CD4-positive, alpha-beta T cell (primary cell): Measurements from ENCODE around the gene UBTD1. TPM values are rescaled to one million over a fixed set of nuclear protein-coding genes. Genes with fewer than 3 reads are reported as not detected.

Source experiments
- ATAC-seq: fragments of 200-7000 bp; cut with Tn5 transposase; one replicate; pipeline ENCODE4 v1.10.0; 2022; ENCODE audit warnings: mild to moderate bottlenecking; ENCODE audit not compliant: poor library complexity
- CTCF ChIA-PET: fragments of 350-600 bp; sonication (Branson Sonifier 250); formaldehyde crosslinking; loops from one replicate; lab custom pipeline; 2021; ENCODE audit warnings: antibody characterized with exemption, inconsistent platforms; lab: Charles Lee
- POLR2A ChIA-PET: fragments of 350-600 bp; sonication (Branson Sonifier 250); formaldehyde crosslinking; loops from one replicate; lab custom pipeline; 2021; ENCODE audit warnings: antibody characterized with exemption, inconsistent platforms; lab: Charles Lee
- DNase-seq, 14 experiments: peaks; one replicate each; pipeline ENCODE4 v3.0.0-alpha.2; 2013 to 2020; ENCODE audit warnings: mixed read lengths in 2 of 14
- H3K27ac ChIP-seq, 2 donors: one replicate each; pipeline versions ENCODE4 v1.5.1 to v1.7.0; 2013; ENCODE audit warnings: low read length in 2 of 2, low read depth in 1 of 2, mild to moderate bottlenecking in 1 of 2
- H3K27me3 ChIP-seq, 2 experiments: 1 replicate in 1 of 2; 2 replicates in 1 of 2; pipeline versions ENCODE4 v1.6.1 to v1.7.0; 2013; ENCODE audit warnings: low read length in 2 of 2, control low read depth in 1 of 2, mild to moderate bottlenecking in 1 of 2, moderate library complexity in 1 of 2; ENCODE audit not compliant: insufficient read depth in 2 of 2, control insufficient read depth in 1 of 2
- H3K36me3 ChIP-seq: one replicate; pipeline ENCODE4 v1.6.1; 2013; ENCODE audit warnings: low read length, control low read depth; ENCODE audit not compliant: insufficient read depth
- H3K4me1 ChIP-seq: one replicate; pipeline ENCODE4 v1.6.1; 2013; ENCODE audit warnings: low read length, control low read depth; ENCODE audit not compliant: insufficient read depth
- H3K4me3 ChIP-seq: one replicate; pipeline ENCODE4 v1.5.1; 2013; ENCODE audit warnings: mild to moderate bottlenecking, low read length, moderate library complexity
- H3K9me3 ChIP-seq, 2 experiments: 1 replicate in 1 of 2; 2 replicates in 1 of 2; pipeline versions ENCODE4 v1.6.1 to v1.7.0; 2013; ENCODE audit warnings: low read length in 2 of 2, mild to moderate bottlenecking in 2 of 2, control low read depth in 1 of 2, moderate library complexity in 1 of 2; ENCODE audit not compliant: control insufficient read depth in 1 of 2, insufficient read depth in 1 of 2
- H3K27ac Mint-ChIP-seq: one replicate; pipeline ENCODE4 v1.8.0; 2020; ENCODE audit warnings: mixed read lengths
- H3K27me3 Mint-ChIP-seq: one replicate; pipeline ENCODE4 v1.8.0; 2021; ENCODE audit warnings: mixed read lengths
- H3K36me3 Mint-ChIP-seq: one replicate; pipeline ENCODE4 v1.8.0; 2021; ENCODE audit warnings: low read depth, mixed read lengths
- H3K4me1 Mint-ChIP-seq: one replicate; pipeline ENCODE4 v1.8.0; 2021; ENCODE audit warnings: low read depth, mixed read lengths
- H3K4me3 Mint-ChIP-seq: one replicate; pipeline ENCODE4 v1.8.0; 2020; ENCODE audit warnings: mild to moderate bottlenecking, mixed read lengths
- H3K9me3 Mint-ChIP-seq: one replicate; pipeline ENCODE4 v1.8.0; 2020; ENCODE audit warnings: mixed read lengths
- CTCF ChIP-seq: fragments of 200-600 bp; IDR thresholded peaks from one replicate; pipeline ENCODE4 v1.8.0; 2022; ENCODE audit warnings: antibody characterized with exemption, mild to moderate bottlenecking
- intact Hi-C, 2 experiments: fragments of 100-400 bp; cut with DNase I in 1 of 2; cut with micrococcal nuclease in 1 of 2; formaldehyde crosslinking; loops; one replicate each; pipeline versions ENCODE4 v1.15.1 to v1.9.0; 2023 to 2025; cut with DNase I, micrococcal nuclease
- total RNA-seq, 174 experiments: library from RNA in 2 of 174; stranded (reverse) in 2 of 174; gene quantifications; one replicate each; pipeline ENCODE4 v1.2.3 and lab custom pipeline; 2021 to 2026

The UBTD1 gene
- total RNA-seq, 2 experiments from 2014 or later: 0.56 to 0.80 TPM

DNA sequence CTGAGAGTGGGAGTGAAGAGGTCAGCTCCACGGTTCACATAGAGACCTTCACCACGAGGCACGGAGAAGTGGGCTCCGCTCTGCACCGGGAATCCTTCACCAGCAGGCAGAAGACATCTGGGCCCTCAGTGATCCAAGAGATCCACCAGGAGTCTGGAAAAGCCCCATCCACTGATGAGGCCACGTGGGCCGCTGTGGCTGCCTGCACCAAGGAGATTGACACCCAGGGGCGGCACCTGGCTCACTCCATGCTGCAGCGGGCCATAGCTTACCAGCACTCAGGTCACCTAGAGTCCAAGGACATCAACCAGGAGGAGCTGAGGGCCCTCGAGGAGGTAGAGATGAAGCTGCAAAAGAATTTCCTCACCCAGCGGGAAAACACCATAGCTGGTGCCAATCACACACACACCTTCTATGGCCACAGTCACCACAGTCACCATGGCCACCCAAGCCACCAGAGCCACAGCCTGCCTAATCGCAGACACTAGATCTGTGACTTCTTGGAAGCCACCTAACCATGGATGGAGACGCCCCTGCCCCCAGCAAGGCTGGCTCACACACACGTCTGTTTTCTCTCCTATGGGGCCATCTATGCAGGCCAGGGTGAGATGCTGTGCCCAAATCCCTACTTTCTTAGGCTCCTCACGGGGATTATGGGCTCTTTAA, 91.5 kb downstream of the UBTD1 start:
- no peaks in the 10 kb centered on the region for H3K36me3 Mint-ChIP-seq
- H3K27ac Mint-ChIP-seq: no peak overlapping the region
- peak in 1 of 14 experiments; percentile 21 for DNase-seq
- H3K9me3 Mint-ChIP-seq: no peaks in the 10 kb centered on the region
- Histone ChIP-seq H3K4me1 (no peaks in the 10 kb centered on the region), H3K9me3 (no peaks in the 10 kb centered on the region), H3K27me3 (no peaks in the 10 kb centered on the region), H3K36me3 (no peaks in the 10 kb centered on the region), H3K4me3 (no peak overlapping the region), H3K27ac (no peak overlapping the region)
- H3K4me1 Mint-ChIP-seq: no peaks in the 10 kb centered on the region
- no peak overlapping the region for H3K4me3 Mint-ChIP-seq
- CTCF ChIA-PET: no interaction called here
- ATAC-seq: no peak
- TF ChIP-seq CTCF: no peak
- no peaks in the 10 kb centered on the region for H3K27me3 Mint-ChIP-seq
- intact Hi-C loops: no loop called here
- POLR2A ChIA-PET: no interaction called here

- ChIA-PET POLR2A (no interaction called here), CTCF (no interaction called here)
- no peaks in the 10 kb centered on the region for H3K9me3 Mint-ChIP-seq
- H3K4me1 Mint-ChIP-seq: no peaks in the 10 kb centered on the region
- Histone ChIP-seq H3K4me3 (no peak overlapping the region), H3K27ac (no peak overlapping the region), H3K27me3 (no peaks in the 10 kb centered on the region), H3K36me3 (no peaks in the 10 kb centered on the region), H3K9me3 (no peaks in the 10 kb centered on the region), H3K4me1 (no peaks in the 10 kb centered on the region)
- no peaks in the 10 kb centered on the region for H3K27me3 Mint-ChIP-seq
- intact Hi-C loops: no loop called here
- TF ChIP-seq CTCF: no peak
- DNase-seq (no peak), ATAC-seq (no peak)
- H3K4me3 Mint-ChIP-seq: no peak overlapping the region
- no peaks in the 10 kb centered on the region for H3K36me3 Mint-ChIP-seq
- no peak overlapping the region for H3K27ac Mint-ChIP-seq
These were observed 92.2 kb downstream of the UBTD1 start for GRCh38 chr10:97590748-97591495.

DNA sequence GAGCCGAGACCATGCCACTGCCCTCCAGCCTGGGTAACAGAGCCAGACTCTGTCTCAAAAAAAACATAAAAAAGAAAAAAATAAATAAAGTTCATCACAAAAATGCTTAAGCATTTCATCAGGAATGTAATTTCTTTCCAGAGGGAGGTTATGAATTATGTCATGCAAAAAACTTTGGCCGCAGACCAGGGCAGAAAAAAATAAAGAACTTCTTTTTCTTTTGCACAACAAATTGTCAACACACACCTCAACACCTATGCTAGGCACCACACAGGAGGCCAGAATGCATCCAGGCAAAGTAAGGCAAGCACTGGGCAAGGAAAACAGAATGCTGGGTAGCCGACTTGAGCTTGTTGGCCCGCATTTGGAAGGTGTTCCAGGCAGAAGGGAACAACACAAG, 94.7 kb downstream of the UBTD1 start:
- H3K4me3 ChIP-seq: no peak overlapping the region
- ChIA-PET CTCF (no interaction called here), POLR2A (no interaction called here)
- no peaks in the 10 kb centered on the region for H3K27me3 ChIP-seq
- no peak for TF ChIP-seq CTCF
- no peaks in the 10 kb centered on the region for H3K9me3 Mint-ChIP-seq
- no peaks in the 10 kb centered on the region for H3K4me1 ChIP-seq
- no peak overlapping the region for H3K27ac Mint-ChIP-seq
- no peaks in the 10 kb centered on the region for H3K9me3 ChIP-seq
- DNase-seq: no peak
- no peak for ATAC-seq
- H3K4me1 Mint-ChIP-seq: no peaks in the 10 kb centered on the region
- H3K4me3 Mint-ChIP-seq: no peak overlapping the region
- no peaks in the 10 kb centered on the region for H3K27me3 Mint-ChIP-seq
- intact Hi-C loops: no loop called here
- H3K36me3 ChIP-seq: no peaks in the 10 kb centered on the region
- no peak overlapping the region for H3K27ac ChIP-seq
- no peaks in the 10 kb centered on the region for H3K36me3 Mint-ChIP-seq
